ENCODE results near the gene SEC14L6.

SEC14L6 gene

GRCh38 chr22:30491381-30491780 is 55.2 kb downstream of the SEC14L6 start:
- DNase-seq = no peak

- DNase-seq = no peak
Observed at GRCh38 chr22:30490399-30490798, 56.1 kb downstream of the SEC14L6 start.

- no peak for DNase-seq
Observed at GRCh38 chr22:30488121-30488520, 58.4 kb downstream of the SEC14L6 start.

GRCh38 chr22:30486661-30487115 is 59.9 kb downstream of the SEC14L6 start:
- DNase-seq = no peak

- DNase-seq = no peak
Observed at GRCh38 chr22:30486118-30486517, 60.4 kb downstream of the SEC14L6 start.

GRCh38 chr22:30485362-30485988 is 61.1 kb downstream of the SEC14L6 start:
- DNase-seq = no peak

- DNase-seq = no peak
Observed at GRCh38 chr22:30483169-30483568, 63.4 kb downstream of the SEC14L6 start.

GRCh38 chr22:30481711-30482110 is 64.8 kb downstream of the SEC14L6 start:
- DNase-seq = no peak

- no peak for DNase-seq
Observed at GRCh38 chr22:30479981-30480380, 66.6 kb downstream of the SEC14L6 start.

GRCh38 chr22:30474683-30475424 is 71.7 kb downstream of the SEC14L6 start:
- DNase-seq = no peak

- DNase-seq = no peak
Observed at GRCh38 chr22:30474121-30474520, 72.4 kb downstream of the SEC14L6 start.

GRCh38 chr22:30472994-30473720 is 73.4 kb downstream of the SEC14L6 start:
- DNase-seq = no peak

All from DMS 273 treated with DMSO at 0.1 percent for 48 hours (cell line).